ENCODE data around the gene MED12. TPM values are rescaled to one million over a fixed set of nuclear protein-coding genes. Genes with fewer than 3 reads are reported as not detected.

MED12 gene
- total RNA-seq, 1 donor, result 106 TPM

- no peak for DNase-seq (ENCODE audit: low read depth in 2 of 3, low spot score in 2 of 3)
These were observed 12.0 kb upstream of the MED12 start, which contains the start of gene CXorf65 for GRCh38 chrX:71106427-71106826. Gene CXorf65 (minus strand): TSS chrX:71106740. CDS start chrX:71106556, 184 bp downstream.

GRCh38 chrX:71107245-71107644, 11.2 kb upstream of the MED12 start:
- DNase-seq (ENCODE audit: low read depth in 2 of 3, low spot score in 2 of 3), result no peak

GRCh38 chrX:71107762-71108360, 10.5 kb upstream of the MED12 start:
- peak in 1 of 3 donors; percentile 74 for DNase-seq (ENCODE audit: low read depth in 2 of 3, low spot score in 2 of 3)

GRCh38 chrX:71109051-71109450, 9.3 kb upstream of the MED12 start:
- no peak for DNase-seq (ENCODE audit: low read depth in 2 of 3, low spot score in 2 of 3)

GRCh38 chrX:71111141-71111843, 7.1 kb upstream of the MED12 start, which contains the start of gene IL2RG:
Gene IL2RG (minus strand): TSS chrX:71111577. CDS start chrX:71111539, 38 bp downstream.
- DNase-seq (ENCODE audit: low read depth in 2 of 3, low spot score in 2 of 3), result peak; percentile 66 to 89 (median 83)

GRCh38 chrX:71111921-71112431, 6.4 kb upstream of the MED12 start:
- peak in 1 of 3 donors; percentile 50 for DNase-seq (ENCODE audit: low read depth in 2 of 3, low spot score in 2 of 3)

GRCh38 chrX:71117358-71117757, 1.0 kb upstream of the MED12 start:
- no peak for DNase-seq (ENCODE audit: low read depth in 2 of 3, low spot score in 2 of 3)

GRCh38 chrX:71118985-71119535, 664 bp downstream of the MED12 start:
- no peak for DNase-seq (ENCODE audit: low read depth in 2 of 3, low spot score in 2 of 3)

GRCh38 chrX:71128166-71128833, 9.9 kb downstream of the MED12 start:
- no peak for DNase-seq (ENCODE audit: low read depth in 2 of 3, low spot score in 2 of 3)

GRCh38 chrX:71128915-71129765, 10.7 kb downstream of the MED12 start:
- peak; percentile 47 to 75 (median 56) for DNase-seq (ENCODE audit: low read depth in 2 of 3, low spot score in 2 of 3)

- no peak for DNase-seq (ENCODE audit: low read depth in 2 of 3, low spot score in 2 of 3)
These were observed 13.1 kb downstream of the MED12 start for GRCh38 chrX:71131510-71131909.

- DNase-seq (ENCODE audit: low read depth in 2 of 3, low spot score in 2 of 3), result no peak
These were observed 22.0 kb downstream of the MED12 start for GRCh38 chrX:71140440-71140839.

- DNase-seq (ENCODE audit: low read depth in 2 of 3, low spot score in 2 of 3), result no peak
These were observed 25.1 kb downstream of the MED12 start for GRCh38 chrX:71143508-71143907.

GRCh38 chrX:71144651-71145050, 26.3 kb downstream of the MED12 start, which contains the start of gene NLGN3:
Gene NLGN3 (plus strand): TSS chrX:71144841. CDS start chrX:71147750, 2,909 bp downstream.
- no peak for DNase-seq (ENCODE audit: low read depth in 2 of 3, low spot score in 2 of 3)

GRCh38 chrX:71147496-71148277, 29.3 kb downstream of the MED12 start:
- DNase-seq (ENCODE audit: low read depth in 2 of 3, low spot score in 2 of 3), result peak in 1 of 3 donors; percentile 24

- no peak for DNase-seq (ENCODE audit: low read depth in 2 of 3, low spot score in 2 of 3)
These were observed 29.9 kb downstream of the MED12 start for GRCh38 chrX:71148278-71148663.

GRCh38 chrX:71151366-71151765, 33.0 kb downstream of the MED12 start:
- DNase-seq (ENCODE audit: low read depth in 2 of 3, low spot score in 2 of 3), result no peak

- DNase-seq (ENCODE audit: low read depth in 2 of 3, low spot score in 2 of 3), result no peak
These were observed 35.8 kb downstream of the MED12 start for GRCh38 chrX:71154196-71154595.

- no peak for DNase-seq (ENCODE audit: low read depth in 2 of 3, low spot score in 2 of 3)
These were observed 36.2 kb downstream of the MED12 start for GRCh38 chrX:71154641-71155040.

All from hematopoietic multipotent progenitor cell (in vitro differentiated cells).